ENCODE results near the gene SURF1.

SURF1 gene

GRCh38 chr9:133315997-133316396, 40.3 kb downstream of the SURF1 start:
- DNase-seq, result no peak

GRCh38 chr9:133309608-133310007, 46.7 kb downstream of the SURF1 start:
- DNase-seq, result no peak

GRCh38 chr9:133307301-133307700, 49.0 kb downstream of the SURF1 start:
- no peak for DNase-seq

- no peak for DNase-seq
Measured at GRCh38 chr9:133306242-133307204, 49.8 kb downstream of the SURF1 start.

- DNase-seq, result no peak
Measured at GRCh38 chr9:133305731-133306130, 50.6 kb downstream of the SURF1 start.

GRCh38 chr9:133304477-133305377, 51.6 kb downstream of the SURF1 start:
- no peak for DNase-seq

- no peak for DNase-seq
Measured at GRCh38 chr9:133304158-133304470, 52.2 kb downstream of the SURF1 start.

GRCh38 chr9:133303266-133304157, 52.8 kb downstream of the SURF1 start:
- no peak for DNase-seq

All from CD4-positive, alpha-beta T cell treated with Interleukin-12 subunit alpha and Interleukin-12 subunit beta, for 1 hour (primary cell).